Esophagus squamous epithelium (tissue), 5 donors: ENCODE results near the gene PHKB. TPM values are rescaled to one million over a fixed set of nuclear protein-coding genes. Genes with fewer than 3 reads are reported as not detected.

Source experiments
- DNase-seq: peaks from one replicate; lab custom pipeline; 2025; lab: John Stamatoyannopoulos, UW
- H3K27ac ChIP-seq, 4 donors: fragments of 200-600 bp; sonication (generic); one replicate each; pipeline ENCODE4 v1.5.1; 2016 to 2019; ENCODE audit warnings: mild to moderate bottlenecking in 1 of 4
- H3K27me3 ChIP-seq, 4 donors: fragments of 200-600 bp; sonication (generic); 1 replicate in 3 of 4; 2 replicates in 1 of 4; pipeline versions ENCODE4 v1.5.1 to v1.6.0; 2017 to 2021; ENCODE audit warnings: antibody characterized with exemption in 1 of 4
- H3K36me3 ChIP-seq, 3 donors: fragments of 200-600 bp; sonication (generic); one replicate each; pipeline ENCODE4 v1.5.1; 2016 to 2019
- H3K4me1 ChIP-seq, 3 donors: fragments of 200-600 bp; sonication (generic); one replicate each; pipeline ENCODE4 v1.5.1; 2017 to 2019
- H3K4me3 ChIP-seq, 4 donors: fragments of 200-600 bp; sonication (generic); 1 replicate in 3 of 4; 2 replicates in 1 of 4; pipeline ENCODE4 v1.5.1; 2016 to 2019; ENCODE audit warnings: mild to moderate bottlenecking in 2 of 4, moderate library complexity in 1 of 4
- H3K9me3 ChIP-seq, 3 donors: fragments of 200-600 bp; sonication (generic); one replicate each; pipeline ENCODE4 v1.5.1; 2016 to 2019
- POLR2A ChIP-seq, 4 donors: fragments of 450-650 bp; IDR thresholded peaks; one replicate each; pipeline ENCODE4 v1.6.1; 2017; ENCODE audit warnings: antibody characterized with exemption in 4 of 4, mild to moderate bottlenecking in 4 of 4, moderate library complexity in 3 of 4
- WGBS, 2 donors: methylation state at CpG; one replicate each; pipeline ENCODE4 v1.1.5; 2018; 5-methylcytosine and 5-hydroxymethylcytosine counted together
- intact Hi-C: fragments of 100-400 bp; cut with DNase I; formaldehyde crosslinking; loops from one replicate; pipeline ENCODE4 v1.15.0; 2022
- total RNA-seq, 4 donors: library from RNA; depleted of rRNA; stranded (reverse); fragments of >200 nt; gene quantifications; one replicate each; pipeline ENCODE4 v1.1.0, GENCODE V29; 2016
- TF ChIP-seq, protein P1 (sequence below), 6 experiments: fragments of 450-650 bp in 4 of 6; fragments of 200-600 bp in 2 of 6; sonication (generic) in 2 of 6; IDR thresholded peaks; one replicate each; pipeline ENCODE4 v1.5.1; 2016 to 2019; ENCODE audit warnings: antibody characterized with exemption in 6 of 6, mild to moderate bottlenecking in 4 of 6, moderate library complexity in 4 of 6
- donor health status: DM: yes; HTN: yes; CAD: no.

PHKB gene
- total RNA-seq, 4 donors from 2014 or later, result 39.0 to 81.3 (median 53.8) TPM

- H3K27me3 ChIP-seq, result no peaks in the 10 kb centered on the region
- H3K27ac ChIP-seq, result no peak overlapping the region
- H3K9me3 ChIP-seq, result no peaks in the 10 kb centered on the region
- DNase-seq, result no peak
- no peak overlapping the region for H3K4me3 ChIP-seq
- 88 to 97% methylated on average over 3 of the region's 3 CpGs for WGBS, 2 donors
- intact Hi-C loops, result no loop called here
- H3K4me1 ChIP-seq, result no peaks in the 10 kb centered on the region
- H3K36me3 ChIP-seq, result peaks cover 0 to 53% (median 7%) of the 10 kb centered on the region in 3 donors
- no peak for TF ChIP-seq POLR2A (IDR thresholded peaks at IDR 0.05)
- TF ChIP-seq, protein P1, sequence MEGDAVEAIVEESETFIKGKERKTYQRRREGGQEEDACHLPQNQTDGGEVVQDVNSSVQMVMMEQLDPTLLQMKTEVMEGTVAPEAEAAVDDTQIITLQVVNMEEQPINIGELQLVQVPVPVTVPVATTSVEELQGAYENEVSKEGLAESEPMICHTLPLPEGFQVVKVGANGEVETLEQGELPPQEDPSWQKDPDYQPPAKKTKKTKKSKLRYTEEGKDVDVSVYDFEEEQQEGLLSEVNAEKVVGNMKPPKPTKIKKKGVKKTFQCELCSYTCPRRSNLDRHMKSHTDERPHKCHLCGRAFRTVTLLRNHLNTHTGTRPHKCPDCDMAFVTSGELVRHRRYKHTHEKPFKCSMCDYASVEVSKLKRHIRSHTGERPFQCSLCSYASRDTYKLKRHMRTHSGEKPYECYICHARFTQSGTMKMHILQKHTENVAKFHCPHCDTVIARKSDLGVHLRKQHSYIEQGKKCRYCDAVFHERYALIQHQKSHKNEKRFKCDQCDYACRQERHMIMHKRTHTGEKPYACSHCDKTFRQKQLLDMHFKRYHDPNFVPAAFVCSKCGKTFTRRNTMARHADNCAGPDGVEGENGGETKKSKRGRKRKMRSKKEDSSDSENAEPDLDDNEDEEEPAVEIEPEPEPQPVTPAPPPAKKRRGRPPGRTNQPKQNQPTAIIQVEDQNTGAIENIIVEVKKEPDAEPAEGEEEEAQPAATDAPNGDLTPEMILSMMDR (IDR thresholded peaks at IDR 0.05), result no peak
Observed at GRCh38 chr16:47586121-47586520, 125.0 kb downstream of the PHKB start.

DNA sequence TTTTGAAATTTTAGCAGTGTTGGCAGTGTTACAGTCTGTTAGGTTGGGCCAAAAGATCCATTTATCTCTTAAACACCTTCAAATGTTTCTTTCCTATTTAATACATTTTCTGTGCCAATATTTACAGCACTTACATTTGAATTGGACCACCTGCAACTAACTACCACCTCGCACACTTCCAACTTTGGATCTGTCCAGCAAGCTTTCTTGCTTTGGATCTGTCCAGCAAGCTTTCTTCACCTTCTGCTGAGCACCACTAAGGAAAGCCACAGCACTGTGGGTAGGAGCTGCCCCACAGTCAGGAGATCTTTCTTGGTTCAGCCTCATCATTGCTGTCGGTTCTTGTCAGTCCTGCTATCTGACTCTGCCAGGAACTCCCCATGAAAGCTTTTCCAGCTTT lies 129.3 kb downstream of the PHKB start:
- WGBS, 2 donors, result 93 to 100% methylated on average over 2 of the region's 2 CpGs
- no peak overlapping the region for H3K27ac ChIP-seq
- TF ChIP-seq POLR2A (IDR thresholded peaks at IDR 0.05), result no peak
- TF ChIP-seq, protein P1 (IDR thresholded peaks at IDR 0.05), result no peak
- H3K36me3 ChIP-seq, result peaks cover 0 to 68% (median 10%) of the 10 kb centered on the region in 3 donors
- no peaks in the 10 kb centered on the region for H3K27me3 ChIP-seq
- no peaks in the 10 kb centered on the region for H3K4me1 ChIP-seq
- H3K4me3 ChIP-seq, result no peak overlapping the region
- H3K9me3 ChIP-seq, result no peaks in the 10 kb centered on the region
- intact Hi-C loops, result no loop called here
- DNase-seq, result no peak

DNA sequence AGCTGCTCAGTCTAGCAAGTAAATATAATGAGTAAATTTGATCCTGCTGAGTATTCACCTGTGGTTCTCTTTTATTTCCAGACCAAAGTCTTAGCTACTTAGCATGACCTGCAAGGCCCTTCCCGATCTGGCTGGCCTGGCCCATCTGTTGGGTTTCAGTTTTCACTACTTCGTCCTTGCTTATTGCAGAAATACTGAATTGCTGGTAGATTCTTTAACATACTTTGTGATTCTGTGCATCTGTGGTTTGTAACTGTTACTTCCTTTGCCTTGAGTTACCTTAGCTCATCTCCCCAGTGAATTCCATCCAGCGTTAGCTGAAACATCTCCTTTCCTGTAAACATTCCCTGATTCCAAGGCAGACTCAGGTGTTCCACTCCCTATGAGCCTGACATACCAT lies 131.1 kb downstream of the PHKB start:
- 86 to 89% methylated on average over 3 of the region's 3 CpGs for WGBS, 2 donors
- Histone ChIP-seq H3K36me3 (peaks cover 0 to 83% (median 10%) of the 10 kb centered on the region in 3 donors), H3K4me3 (no peak overlapping the region), H3K27ac (no peak overlapping the region), H3K9me3 (no peaks in the 10 kb centered on the region), H3K4me1 (no peaks in the 10 kb centered on the region), H3K27me3 (no peaks in the 10 kb centered on the region)
- no peak for DNase-seq
- TF ChIP-seq, protein P1 (IDR thresholded peaks at IDR 0.05), result no peak
- no peak for TF ChIP-seq POLR2A (IDR thresholded peaks at IDR 0.05)
- intact Hi-C loops, result no loop called here

DNA sequence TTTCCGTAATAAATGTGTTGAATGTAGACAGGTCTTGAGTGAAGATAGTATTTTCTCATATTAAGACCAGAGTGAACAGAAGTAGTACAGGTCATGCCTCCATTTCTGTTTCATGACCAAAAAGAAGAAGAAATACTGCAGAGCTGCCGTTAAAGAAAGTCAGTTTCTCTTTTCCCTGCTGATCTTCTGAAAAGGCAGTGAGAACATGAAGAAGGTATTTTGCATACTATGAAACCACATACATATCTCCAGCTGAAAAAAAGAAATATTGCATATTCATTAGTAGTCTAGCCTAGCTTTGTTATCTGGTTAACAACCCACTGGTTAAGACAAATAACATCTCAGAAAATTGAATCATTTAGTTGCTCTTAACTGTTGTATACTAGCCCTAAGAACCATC lies 138.4 kb downstream of the PHKB start:
- WGBS, 2 donors, result 82 to 85% methylated on average over 2 of the region's 2 CpGs
- intact Hi-C loops, result no loop called here
- Histone ChIP-seq H3K27ac (no peak overlapping the region), H3K9me3 (no peaks in the 10 kb centered on the region), H3K27me3 (no peaks in the 10 kb centered on the region), H3K36me3 (peaks cover 0 to 67% (median 0%) of the 10 kb centered on the region in 3 donors), H3K4me3 (no peak overlapping the region), H3K4me1 (no peaks in the 10 kb centered on the region)
- DNase-seq, result no peak
- TF ChIP-seq POLR2A (IDR thresholded peaks at IDR 0.05), result no peak
- TF ChIP-seq, protein P1 (IDR thresholded peaks at IDR 0.05), result no peak

GRCh38 chr16:47600376-47600775 lies 139.2 kb downstream of the PHKB start:
- no peaks in the 10 kb centered on the region for H3K9me3 ChIP-seq
- no peak for DNase-seq
- TF ChIP-seq, protein P1 (IDR thresholded peaks at IDR 0.05), result no peak
- TF ChIP-seq POLR2A (IDR thresholded peaks at IDR 0.05), result no peak
- H3K4me1 ChIP-seq, result no peaks in the 10 kb centered on the region
- H3K27me3 ChIP-seq, result no peaks in the 10 kb centered on the region
- peaks cover 0 to 64% (median 0%) of the 10 kb centered on the region in 3 donors for H3K36me3 ChIP-seq
- no peak overlapping the region for H3K27ac ChIP-seq
- 87 to 95% methylated on average over 6 of the region's 6 CpGs for WGBS, 2 donors
- no peak overlapping the region for H3K4me3 ChIP-seq
- intact Hi-C loops, result no loop called here
